A673 (cell line): Measurements from ENCODE around the gene NR2F1-AS1.

Source experiments
- CTCF ChIP-seq: fragments of 300-800, 200-600 bp; sonication (generic); conservative IDR thresholded peaks from 2 replicates; pipeline ENCODE4 v1.5.1; 2017; ENCODE audit warnings: low read depth, mild to moderate bottlenecking, antibody characterized with exemption, low read length, moderate library complexity, mixed read lengths
- EZH2 ChIP-seq: fragments of 200-600 bp; sonication (generic); IDR thresholded peaks from 2 replicates; pipeline ENCODE4 v1.6.1; 2017; ENCODE audit warnings: borderline replicate concordance, low read depth, mild to moderate bottlenecking, mixed read lengths, antibody characterized with exemption, low read length; ENCODE audit not compliant: poor library complexity, severe bottlenecking

GRCh38 chr5:93532370-93532769 lies 48.6 kb downstream of the NR2F1-AS1 start:
- TF ChIP-seq CTCF, result no peak
- no peak for TF ChIP-seq EZH2
